Ecto neural progenitor cell (in vitro differentiated cells): ENCODE results near the gene RPS15A.
A peak's percentile ranks its signal among the peaks of the same experiment; 100 is the strongest.

Source experiments
- DNase-seq: peaks from one replicate; pipeline ENCODE4 v3.0.0-alpha.2; 2018; ENCODE audit warnings: low spot score

The RPS15A gene

GRCh38 chr16:18789850-18790706 lies at the start of gene RPS15A:
Gene RPS15A, minus strand, starts transcription at chr16:18790334. Its CDS starts 1,221 bp downstream, at chr16:18789113.
- DNase-seq: peak; percentile 92

DNA sequence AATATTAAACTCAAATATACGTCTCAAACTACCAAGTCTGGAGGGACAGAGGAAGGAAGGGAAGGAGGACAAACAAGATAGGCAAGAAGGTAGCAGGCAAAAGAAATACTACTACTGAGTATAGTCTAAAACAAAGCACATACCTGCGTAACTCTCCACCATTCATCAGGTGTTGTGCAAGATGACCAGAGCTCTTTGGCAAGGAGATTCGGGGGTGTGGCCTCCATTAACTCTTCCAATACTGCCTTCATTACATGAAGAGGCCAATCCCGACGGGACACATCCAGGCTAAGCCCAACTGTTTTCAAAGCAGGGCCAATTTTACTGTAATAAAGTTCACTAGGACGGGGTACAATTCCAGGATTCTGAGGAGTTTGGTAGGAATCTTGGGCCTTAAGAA lies 49.4 kb upstream of the RPS15A start:
- no peak for DNase-seq

DNA sequence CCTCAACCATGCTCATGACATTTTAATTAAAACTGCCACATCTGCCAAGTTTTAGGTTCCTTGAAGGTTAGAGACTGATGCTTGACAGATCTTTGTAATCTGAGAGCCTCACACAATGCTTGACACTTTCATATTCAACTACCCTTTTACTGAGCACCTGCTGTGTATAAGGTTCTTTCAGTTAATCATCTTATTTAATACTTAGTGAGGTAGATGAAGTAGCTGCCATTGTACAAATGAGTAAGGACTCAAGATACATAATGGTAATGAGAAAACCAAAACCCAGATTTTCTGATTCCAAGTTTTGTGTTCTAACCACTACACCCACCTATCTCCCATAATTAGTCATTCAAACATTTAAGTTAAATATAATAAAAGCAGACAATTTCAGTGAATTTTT lies 46.6 kb upstream of the RPS15A start:
- no peak for DNase-seq

DNA sequence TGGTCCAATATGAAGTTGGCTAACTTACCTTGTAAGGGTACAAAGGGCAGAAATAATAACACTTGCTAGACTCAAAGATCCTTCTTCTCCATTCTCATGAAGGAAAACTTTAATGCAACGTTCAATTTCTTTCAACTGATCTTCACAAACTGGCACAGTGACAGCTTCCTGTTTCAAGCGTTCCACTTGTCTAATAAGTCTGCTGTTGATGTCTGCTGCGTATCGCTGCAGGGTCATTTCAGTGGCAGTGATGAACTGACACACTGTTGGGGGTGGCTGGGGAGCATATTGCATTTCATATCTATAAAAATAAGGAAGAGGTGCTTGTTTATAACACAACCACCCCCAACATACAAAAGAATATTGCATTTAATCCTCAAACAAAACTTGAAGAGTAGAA lies 44.7 kb upstream of the RPS15A start:
- no peak for DNase-seq

DNA sequence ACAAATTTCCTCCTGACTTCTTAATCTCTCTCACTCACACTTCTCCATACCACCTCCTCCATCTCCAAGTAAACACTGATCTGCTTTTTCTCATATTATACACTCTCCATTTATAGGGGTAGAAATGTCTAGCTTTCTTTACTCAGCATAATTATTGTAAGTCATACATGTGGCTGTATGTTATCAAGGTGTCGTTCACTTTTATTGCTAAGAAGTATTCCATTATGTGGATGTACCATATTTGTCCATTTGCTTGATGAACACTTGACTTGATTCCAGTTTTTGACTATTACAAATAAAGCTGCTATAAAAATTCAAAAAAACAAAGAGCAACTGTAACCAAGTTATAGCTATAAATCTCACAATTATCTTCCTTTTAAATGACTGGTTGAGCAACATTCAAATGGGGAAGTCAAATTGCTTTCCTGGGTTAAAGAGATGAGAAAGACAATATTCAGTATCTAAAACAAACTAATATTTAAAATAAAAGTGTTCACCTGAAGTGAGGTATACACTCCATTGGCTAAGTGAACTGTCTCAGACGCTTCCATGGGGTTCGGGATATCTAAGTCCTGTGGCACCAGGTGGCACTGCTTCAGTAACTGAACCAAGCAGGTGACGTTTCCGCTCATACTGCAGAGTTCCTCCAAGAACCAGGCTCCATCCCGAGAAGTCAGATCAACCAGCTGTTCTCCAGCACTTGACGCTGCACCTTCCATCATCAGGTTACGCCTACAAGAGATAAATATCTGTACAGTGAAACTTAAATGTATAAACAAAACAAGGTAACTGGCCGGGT lies 43.8 kb upstream of the RPS15A start:
- DNase-seq: no peak

DNA sequence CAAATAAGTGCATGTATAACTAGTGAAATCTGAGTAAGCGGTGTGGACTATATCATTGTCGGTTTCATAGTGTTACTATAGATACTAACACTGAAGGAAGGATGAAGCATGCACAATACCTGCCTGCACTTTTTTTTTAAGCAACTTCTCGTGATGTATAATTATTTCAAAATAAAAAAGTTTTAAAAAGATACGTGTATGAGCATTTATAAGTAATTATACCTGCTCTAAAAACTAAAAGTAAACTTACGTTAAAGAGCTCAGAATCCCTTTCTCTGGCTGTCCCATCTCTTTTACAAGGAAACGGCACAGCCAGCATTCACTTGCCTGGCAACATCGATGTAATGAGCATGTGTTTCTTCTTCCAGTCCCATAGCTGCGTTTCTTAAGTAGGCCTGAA lies 42.5 kb upstream of the RPS15A start:
- no peak for DNase-seq

DNA sequence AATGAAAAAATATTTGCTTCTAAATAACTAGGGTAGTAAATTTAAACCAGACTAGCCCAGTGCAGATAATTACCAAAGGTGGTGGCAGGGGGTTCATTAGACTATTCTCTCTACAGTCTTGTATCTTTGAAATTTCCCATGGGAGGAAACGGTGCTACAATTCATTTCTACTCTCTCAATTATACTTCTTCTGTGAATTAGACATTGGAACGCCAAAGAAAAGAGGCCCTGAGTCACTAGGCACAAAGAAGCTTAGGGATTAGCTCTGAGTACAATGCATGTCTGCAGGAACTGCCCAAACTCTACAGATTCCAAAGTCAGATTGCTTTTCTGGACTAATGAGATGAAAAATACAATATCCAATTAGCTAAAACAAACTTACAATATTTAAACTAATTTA lies 41.9 kb upstream of the RPS15A start:
- DNase-seq: no peak

GRCh38 chr16:18829251-18829650 lies 39.1 kb upstream of the RPS15A start:
- DNase-seq: no peak

DNA sequence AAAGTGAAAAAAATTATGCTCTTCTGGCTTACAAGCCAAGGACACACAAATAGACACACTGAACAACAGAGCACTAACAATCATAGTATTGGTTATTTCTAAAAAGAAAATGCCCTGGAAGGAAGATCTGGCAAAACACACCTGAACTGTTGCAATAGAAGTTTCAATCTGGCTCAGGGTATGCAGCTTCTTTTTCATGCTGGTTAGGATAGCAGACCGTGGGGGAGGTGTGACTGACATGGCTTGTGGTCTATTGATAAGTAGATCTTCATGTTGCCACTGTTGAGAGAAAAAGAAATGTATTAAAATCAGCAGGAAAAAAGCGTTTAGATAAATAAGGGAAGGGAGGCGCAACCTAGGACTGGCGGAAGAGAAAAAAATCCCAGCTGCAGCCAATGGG lies 37.8 kb upstream of the RPS15A start:
- DNase-seq: no peak

DNA sequence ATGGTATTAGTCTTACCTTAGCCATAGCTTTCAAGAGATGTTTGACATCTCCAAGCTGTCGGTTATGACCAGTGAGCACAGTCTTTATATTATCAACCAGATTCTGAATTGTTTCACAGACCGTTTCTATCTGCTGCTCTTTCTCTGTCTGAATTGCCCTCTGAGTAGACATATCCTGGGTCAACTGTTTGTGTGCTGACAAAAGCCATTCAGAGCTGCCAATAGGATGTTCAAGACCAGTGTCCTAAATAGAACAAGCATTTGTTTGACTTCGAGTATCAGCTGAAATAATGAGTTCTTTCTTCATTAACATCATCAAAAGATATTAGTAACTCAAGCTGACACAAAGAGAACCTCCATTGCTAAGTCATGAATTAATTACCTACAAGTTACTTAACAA lies 26.2 kb upstream of the RPS15A start:
- no peak for DNase-seq

DNA sequence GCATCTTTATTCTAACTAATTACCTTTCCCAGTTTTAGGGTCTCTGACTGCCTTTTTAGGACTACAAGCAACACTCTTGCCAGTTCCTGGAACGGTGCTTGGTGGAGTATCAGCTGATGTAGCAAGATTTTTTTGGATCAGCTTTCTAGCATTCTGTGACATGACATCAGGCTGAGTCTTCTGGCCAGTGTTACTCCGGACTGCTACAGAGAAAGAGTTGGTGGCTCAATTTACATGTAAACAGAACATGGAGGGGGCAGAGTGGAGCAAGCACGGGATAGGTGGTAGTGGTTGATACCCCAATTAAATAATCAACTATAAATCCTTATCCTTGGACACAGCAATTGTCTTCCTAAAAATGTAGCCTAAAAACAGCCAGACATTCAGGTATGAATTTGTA lies 21.8 kb upstream of the RPS15A start:
- no peak for DNase-seq

GRCh38 chr16:18809165-18809564 lies 19.0 kb upstream of the RPS15A start:
- no peak for DNase-seq

DNA sequence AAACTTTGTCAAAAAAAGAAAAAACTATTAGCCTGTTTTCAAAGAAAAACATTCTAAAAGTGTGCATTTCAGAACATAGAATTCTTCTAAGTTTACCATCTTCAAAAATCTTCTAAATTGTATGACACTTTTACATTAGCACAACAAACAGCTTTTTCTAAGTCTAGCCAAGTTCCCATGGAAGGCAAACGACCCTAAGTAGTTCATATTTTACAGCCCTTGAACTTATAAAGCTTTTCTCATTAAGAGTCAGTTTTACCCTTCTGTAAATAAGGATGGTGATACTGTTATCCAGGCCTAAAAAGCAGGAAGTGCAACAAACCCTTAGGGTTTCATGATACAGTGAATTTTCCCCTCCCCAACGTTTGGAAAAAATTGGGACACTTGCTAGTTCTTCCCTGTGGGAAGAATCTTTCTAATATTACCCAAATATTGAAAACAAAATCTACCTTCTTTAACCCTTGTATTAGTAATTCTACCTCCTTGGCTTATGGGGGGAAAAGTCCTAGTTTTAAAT lies 15.2 kb upstream of the RPS15A start:
- DNase-seq: no peak

GRCh38 chr16:18804540-18804939 lies 14.4 kb upstream of the RPS15A start:
- no peak for DNase-seq

DNA sequence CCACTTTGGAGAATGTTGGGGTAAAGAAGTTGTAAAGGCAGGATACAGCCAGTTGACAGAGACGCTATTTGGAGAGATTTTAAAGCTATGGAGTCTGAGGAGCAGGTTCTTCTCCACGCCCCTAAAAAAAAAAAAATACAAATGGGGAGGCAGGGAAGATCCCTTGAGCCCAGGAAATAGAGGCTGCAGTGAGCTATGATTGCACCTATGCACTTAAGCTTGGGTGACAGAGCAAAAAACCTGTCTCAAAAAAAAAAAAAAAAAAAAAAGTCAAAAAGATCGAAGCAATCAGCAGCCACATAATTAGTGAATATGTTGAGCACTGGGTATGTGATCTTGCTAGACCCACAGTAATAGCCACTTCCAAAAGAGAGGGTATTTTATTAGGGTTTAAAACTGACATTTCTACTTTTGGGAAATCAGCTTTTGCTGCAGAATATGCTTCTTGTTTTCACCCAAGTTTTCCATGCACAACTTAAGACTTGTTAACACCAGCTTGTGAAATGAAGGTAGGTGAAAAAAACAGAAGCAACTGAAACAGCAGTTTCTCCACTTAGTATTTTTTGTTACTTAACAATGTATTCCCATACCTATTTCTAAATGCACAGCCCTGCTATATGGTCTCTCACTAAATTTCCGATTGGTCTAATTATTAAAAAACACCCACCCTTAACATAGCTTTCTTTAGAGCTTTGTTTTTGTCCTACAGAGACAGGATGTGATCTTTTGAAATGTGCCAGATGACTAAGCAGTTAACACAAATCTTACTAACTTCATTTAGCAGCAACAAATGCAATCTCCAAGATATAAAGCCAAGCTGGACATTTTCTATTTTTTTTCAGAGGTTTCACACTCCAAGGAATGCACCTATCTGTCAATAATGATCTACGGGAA lies 13.7 kb upstream of the RPS15A start:
- DNase-seq: no peak

DNA sequence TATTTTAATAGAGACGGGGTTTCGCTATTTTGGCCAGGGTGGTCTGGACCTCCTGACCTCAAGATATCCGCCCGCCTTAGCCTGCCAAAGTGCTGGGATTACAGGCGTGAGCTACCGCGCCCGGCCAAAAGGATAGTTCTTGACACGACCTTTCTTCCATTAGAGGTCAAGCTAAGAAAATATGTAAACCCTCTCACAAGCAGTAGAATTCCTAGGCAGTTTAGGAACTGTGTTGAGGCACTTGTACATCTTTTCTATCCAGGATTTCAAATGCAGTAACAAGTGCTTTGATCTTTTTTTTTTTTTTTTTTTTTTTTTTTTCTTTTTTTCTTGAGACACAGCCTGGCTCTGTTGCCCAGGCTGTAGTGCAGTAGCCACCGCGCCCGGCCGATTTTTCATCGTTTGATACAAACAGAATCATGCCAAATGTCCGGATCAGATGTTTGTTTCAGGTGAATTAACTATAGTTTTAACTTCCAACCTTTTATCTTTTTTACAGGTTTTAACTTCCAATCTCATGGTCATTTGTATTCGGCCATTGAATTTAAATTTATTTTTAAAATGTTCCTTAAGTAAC lies 12.7 kb upstream of the RPS15A start:
- DNase-seq: no peak

- DNase-seq: peak; percentile 98
These were observed 11.2 kb upstream of the RPS15A start, which contains the start of gene ARL6IP1 for GRCh38 chr16:18801145-18801972. Gene ARL6IP1, minus strand, starts transcription at chr16:18801549. Its CDS starts 83 bp downstream, at chr16:18801466.

DNA sequence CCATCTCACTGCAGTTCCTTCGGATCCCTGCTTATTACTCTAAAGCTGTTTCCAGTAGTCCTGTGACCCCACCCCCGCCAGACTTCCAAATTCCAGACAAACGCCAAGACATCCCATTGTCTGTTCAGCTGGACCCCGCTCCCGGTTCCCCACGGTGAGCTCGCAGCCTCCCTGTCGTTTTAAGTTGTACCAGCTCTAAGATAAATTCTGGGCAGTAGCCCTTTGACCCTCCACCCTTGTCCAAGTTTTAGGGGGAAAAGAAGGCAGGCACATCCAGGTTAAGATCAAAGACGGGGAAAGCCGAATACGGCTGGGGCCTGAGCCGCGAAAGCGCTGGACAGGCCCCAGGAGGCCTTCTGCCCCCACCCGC lies 10.6 kb upstream of the RPS15A start:
- peak; percentile 61 for DNase-seq

- no peak for DNase-seq
These were observed 10.2 kb upstream of the RPS15A start for GRCh38 chr16:18800293-18800692.

GRCh38 chr16:18799500-18799899 lies 9.4 kb upstream of the RPS15A start:
- no peak for DNase-seq

- no peak for DNase-seq
These were observed 7.6 kb upstream of the RPS15A start for GRCh38 chr16:18797746-18798145.
